ENCODE measurements around the gene UBA1.

Gene UBA1

DNA sequence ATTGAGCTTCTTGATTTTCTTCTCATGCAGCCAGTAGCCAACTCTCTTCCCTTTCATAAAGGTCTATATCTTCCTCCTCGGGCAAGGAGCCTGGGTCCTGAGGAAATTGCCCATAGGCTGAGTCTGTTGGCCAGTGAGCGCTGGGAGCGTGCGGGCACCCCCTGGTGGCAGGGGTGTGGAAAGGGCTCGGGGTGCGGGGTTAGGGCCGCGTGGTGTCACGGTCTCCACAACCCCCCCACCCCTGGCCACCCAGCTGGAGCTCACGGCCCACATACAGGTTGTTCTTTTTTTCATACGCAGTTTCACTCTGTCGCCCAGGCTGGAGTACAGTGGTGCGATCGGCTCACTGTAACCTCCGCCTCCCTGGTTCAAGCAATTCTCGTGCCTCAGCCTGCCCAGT, 35.5 kb upstream of the UBA1 start:
- peaks cover 41% of the 10 kb centered on the region for H3K36me3 ChIP-seq (ENCODE audit: insufficient read depth, low read length)
- TF ChIP-seq, protein P1, sequence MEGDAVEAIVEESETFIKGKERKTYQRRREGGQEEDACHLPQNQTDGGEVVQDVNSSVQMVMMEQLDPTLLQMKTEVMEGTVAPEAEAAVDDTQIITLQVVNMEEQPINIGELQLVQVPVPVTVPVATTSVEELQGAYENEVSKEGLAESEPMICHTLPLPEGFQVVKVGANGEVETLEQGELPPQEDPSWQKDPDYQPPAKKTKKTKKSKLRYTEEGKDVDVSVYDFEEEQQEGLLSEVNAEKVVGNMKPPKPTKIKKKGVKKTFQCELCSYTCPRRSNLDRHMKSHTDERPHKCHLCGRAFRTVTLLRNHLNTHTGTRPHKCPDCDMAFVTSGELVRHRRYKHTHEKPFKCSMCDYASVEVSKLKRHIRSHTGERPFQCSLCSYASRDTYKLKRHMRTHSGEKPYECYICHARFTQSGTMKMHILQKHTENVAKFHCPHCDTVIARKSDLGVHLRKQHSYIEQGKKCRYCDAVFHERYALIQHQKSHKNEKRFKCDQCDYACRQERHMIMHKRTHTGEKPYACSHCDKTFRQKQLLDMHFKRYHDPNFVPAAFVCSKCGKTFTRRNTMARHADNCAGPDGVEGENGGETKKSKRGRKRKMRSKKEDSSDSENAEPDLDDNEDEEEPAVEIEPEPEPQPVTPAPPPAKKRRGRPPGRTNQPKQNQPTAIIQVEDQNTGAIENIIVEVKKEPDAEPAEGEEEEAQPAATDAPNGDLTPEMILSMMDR (IDR thresholded peaks at IDR 0.05; ENCODE audit: borderline replicate concordance, extremely low read depth, low read length, poor library complexity, severe bottlenecking): no peak
- no peak for TF ChIP-seq EZH2 (IDR thresholded peaks at IDR 0.05; ENCODE audit: borderline replicate concordance, low read depth, low read length, severe bottlenecking)
- no peaks in the 10 kb centered on the region for H3K27me3 ChIP-seq (ENCODE audit: insufficient read depth, low read length, poor library complexity)
- H3K79me2 ChIP-seq (ENCODE audit: insufficient read depth, low read length): peaks cover 90% of the 10 kb centered on the region
- no peak overlapping the region for H3K9ac ChIP-seq (ENCODE audit: low read depth, low read length)
- H4K20me1 ChIP-seq (ENCODE audit: insufficient read depth, low read length): peaks cover 31% of the 10 kb centered on the region
- no peak overlapping the region for H3K27ac ChIP-seq (ENCODE audit: low read length)
- H3K9me3 ChIP-seq (ENCODE audit: insufficient read depth, low read length, severe bottlenecking): no peaks in the 10 kb centered on the region
- ATAC-seq (ENCODE audit: insufficient read depth, low read depth) (no peak), DNase-seq (no peak)
- H3K4me3 ChIP-seq (ENCODE audit: low read depth in 1 of 2, low read length in 2 of 2): no peak overlapping the region
- no peak overlapping the region for H3K4me2 ChIP-seq (ENCODE audit: insufficient read depth, low read length)
- no peak overlapping the region for H2AFZ ChIP-seq (ENCODE audit: low read depth, low read length)
- H3K4me1 ChIP-seq (ENCODE audit: insufficient read depth, low read length): no peaks in the 10 kb centered on the region

GRCh38 chrX:47158781-47159180, 34.8 kb upstream of the UBA1 start:
- DNase-seq: no peak
- H3K79me2 ChIP-seq (ENCODE audit: insufficient read depth, low read length): peaks cover 87% of the 10 kb centered on the region

GRCh38 chrX:47160781-47161180, 32.8 kb upstream of the UBA1 start:
- peaks cover 85% of the 10 kb centered on the region for H3K79me2 ChIP-seq (ENCODE audit: insufficient read depth, low read length)
- H3K9ac ChIP-seq (ENCODE audit: low read depth, low read length): no peak overlapping the region
- ATAC-seq (ENCODE audit: insufficient read depth, low read depth): no peak
- TF ChIP-seq, protein P1 (IDR thresholded peaks at IDR 0.05; ENCODE audit: borderline replicate concordance, extremely low read depth, low read length, poor library complexity, severe bottlenecking): no peak
- TF ChIP-seq EZH2 (IDR thresholded peaks at IDR 0.05; ENCODE audit: borderline replicate concordance, low read depth, low read length, severe bottlenecking): no peak
- H3K27ac ChIP-seq (ENCODE audit: low read length): no peak overlapping the region
- no peak overlapping the region for H3K4me2 ChIP-seq (ENCODE audit: insufficient read depth, low read length)
- DNase-seq: no peak
- peaks cover 28% of the 10 kb centered on the region for H3K36me3 ChIP-seq (ENCODE audit: insufficient read depth, low read length)
- H3K4me1 ChIP-seq (ENCODE audit: insufficient read depth, low read length): no peaks in the 10 kb centered on the region
- peaks cover 28% of the 10 kb centered on the region for H4K20me1 ChIP-seq (ENCODE audit: insufficient read depth, low read length)
- H2AFZ ChIP-seq (ENCODE audit: low read depth, low read length): no peak overlapping the region
- H3K4me3 ChIP-seq (ENCODE audit: low read depth in 1 of 2, low read length in 2 of 2): no peak overlapping the region
- H3K27me3 ChIP-seq (ENCODE audit: insufficient read depth, low read length, poor library complexity): no peaks in the 10 kb centered on the region
- H3K9me3 ChIP-seq (ENCODE audit: insufficient read depth, low read length, severe bottlenecking): no peaks in the 10 kb centered on the region

More at GRCh38 chrX:47158781-47159180, 34.8 kb upstream of the UBA1 start:
- H3K4me3 ChIP-seq (ENCODE audit: low read depth in 1 of 2, low read length in 2 of 2): no peak overlapping the region
- H3K27ac ChIP-seq (ENCODE audit: low read length): no peak overlapping the region
- H2AFZ ChIP-seq (ENCODE audit: low read depth, low read length): no peak overlapping the region
- no peaks in the 10 kb centered on the region for H3K27me3 ChIP-seq (ENCODE audit: insufficient read depth, low read length, poor library complexity)
- H3K9me3 ChIP-seq (ENCODE audit: insufficient read depth, low read length, severe bottlenecking): no peaks in the 10 kb centered on the region
- H3K9ac ChIP-seq (ENCODE audit: low read depth, low read length): no peak overlapping the region
- no peak overlapping the region for H3K4me2 ChIP-seq (ENCODE audit: insufficient read depth, low read length)
- peaks cover 31% of the 10 kb centered on the region for H4K20me1 ChIP-seq (ENCODE audit: insufficient read depth, low read length)
- H3K4me1 ChIP-seq (ENCODE audit: insufficient read depth, low read length): no peaks in the 10 kb centered on the region
- no peak for ATAC-seq (ENCODE audit: insufficient read depth, low read depth)
- TF ChIP-seq, protein P1 (IDR thresholded peaks at IDR 0.05; ENCODE audit: borderline replicate concordance, extremely low read depth, low read length, poor library complexity, severe bottlenecking): no peak
- no peak for TF ChIP-seq EZH2 (IDR thresholded peaks at IDR 0.05; ENCODE audit: borderline replicate concordance, low read depth, low read length, severe bottlenecking)
- H3K36me3 ChIP-seq (ENCODE audit: insufficient read depth, low read length): peaks cover 34% of the 10 kb centered on the region

Data from DND-41 (cell line).